GF-D8 (cell line): ENCODE data around the gene TNFAIP8L2.
"Not testable (repeated sequence)": the region's sequence is repeated elsewhere in the genome, so short reads cannot be mapped to it uniquely, and the experiment has no call there.

Source experiments
- DNase-seq: peaks from one replicate; lab custom pipeline; 2025; lab: John Stamatoyannopoulos, UW

The TNFAIP8L2 gene

DNA sequence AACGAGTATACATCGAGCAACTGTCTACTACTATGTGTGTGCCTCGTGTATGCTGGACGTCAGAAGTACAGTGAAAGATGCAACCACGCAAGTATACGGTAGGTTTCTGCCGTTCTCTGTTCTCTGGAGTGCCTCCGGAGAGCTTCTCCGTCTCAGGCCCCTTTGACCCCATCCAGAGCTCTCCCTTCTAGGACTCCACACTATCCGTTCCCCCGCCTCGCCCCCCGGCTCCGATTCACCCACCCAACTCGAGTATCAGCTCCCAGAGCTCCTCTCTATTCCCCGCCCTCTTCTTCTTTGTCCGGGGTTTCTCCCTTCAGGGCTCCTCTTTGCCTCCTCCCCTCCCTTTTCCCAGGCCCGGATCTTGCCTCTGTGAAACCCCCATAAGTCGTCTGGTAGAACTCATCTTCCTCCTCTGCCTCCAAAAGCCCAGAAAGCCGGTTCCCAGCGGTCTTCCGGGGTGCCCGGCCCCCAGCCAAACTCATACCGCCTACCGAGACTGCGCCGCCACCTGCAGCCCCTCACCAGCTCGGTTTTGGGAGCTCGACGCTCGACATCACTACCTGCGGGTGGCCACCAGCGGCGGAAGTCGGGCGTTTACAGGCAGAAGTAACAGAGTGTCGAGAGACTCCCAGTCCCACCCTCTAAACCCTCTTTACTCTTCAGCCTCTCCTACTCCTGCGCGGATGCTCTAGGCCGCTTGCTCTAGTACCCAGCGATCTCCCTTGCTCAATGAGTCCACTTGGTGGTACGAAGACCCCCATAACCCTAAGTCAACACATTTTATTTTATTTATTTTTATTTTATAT, 33.4 kb downstream of the TNFAIP8L2 start, which contains the start of gene VPS72:
TSS of gene VPS72 (minus strand) at position 561 of the 809 bp plus-strand sequence. CDS start at position 485, 76 bp downstream.
- peak; percentile 81 for DNase-seq

DNA sequence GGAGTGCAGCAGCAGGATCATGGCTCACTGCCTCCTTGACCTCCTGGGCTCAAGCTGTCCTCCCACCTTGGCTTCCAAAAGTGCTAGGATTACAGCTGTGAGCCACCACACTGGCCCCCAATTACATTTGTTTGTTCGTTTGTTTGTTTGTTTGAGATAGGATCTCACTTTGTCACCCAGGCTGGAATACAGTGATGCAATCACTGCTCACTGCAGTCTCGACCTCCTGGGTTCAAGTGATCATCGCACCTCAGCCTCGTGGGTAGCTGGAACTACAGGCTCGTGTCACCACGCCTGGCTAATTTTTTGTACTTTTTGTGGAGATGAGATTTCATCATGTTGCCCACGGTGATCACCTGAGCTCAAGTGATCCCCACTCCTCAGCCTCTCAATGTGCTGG, 35.6 kb downstream of the TNFAIP8L2 start:
- DNase-seq: no peak

DNA sequence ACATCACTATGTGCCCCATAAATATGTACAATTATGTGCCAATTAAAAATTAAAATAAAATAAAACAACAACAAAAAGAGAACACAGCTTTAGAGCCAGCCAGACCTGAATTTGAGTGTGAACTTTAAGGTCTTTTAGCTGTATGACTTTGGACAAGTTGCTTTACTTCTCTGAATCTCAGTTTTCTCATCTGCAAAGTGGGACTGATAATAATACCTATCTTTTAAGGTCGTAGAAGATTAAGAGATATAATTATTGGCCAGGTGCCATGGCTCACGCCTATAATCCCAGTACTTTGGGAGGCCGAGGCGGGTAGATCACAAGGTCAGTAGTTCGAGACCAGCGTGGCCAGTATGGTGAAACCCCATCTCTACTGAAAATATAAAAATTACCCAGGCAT, 36.9 kb downstream of the TNFAIP8L2 start:
- no peak for DNase-seq

DNA sequence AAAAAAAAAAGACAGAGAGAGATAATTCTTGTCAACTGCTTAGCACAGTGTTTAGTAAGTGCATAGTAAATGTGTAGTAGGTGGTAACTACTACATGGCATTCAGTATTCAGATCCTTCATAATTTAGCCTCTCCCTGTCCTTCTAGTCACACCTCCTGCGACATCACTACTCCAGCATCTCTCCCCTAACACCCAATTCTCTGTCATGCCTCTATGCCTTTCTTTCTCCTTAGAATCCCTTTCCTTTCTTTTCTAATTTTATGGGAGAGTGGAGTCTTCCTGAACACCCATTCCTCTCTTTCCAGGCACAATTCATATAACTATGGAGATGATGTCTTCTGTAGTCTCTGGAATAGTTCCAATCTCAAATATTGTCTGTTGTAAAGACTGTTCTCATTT, 37.4 kb downstream of the TNFAIP8L2 start:
- DNase-seq: no peak

DNA sequence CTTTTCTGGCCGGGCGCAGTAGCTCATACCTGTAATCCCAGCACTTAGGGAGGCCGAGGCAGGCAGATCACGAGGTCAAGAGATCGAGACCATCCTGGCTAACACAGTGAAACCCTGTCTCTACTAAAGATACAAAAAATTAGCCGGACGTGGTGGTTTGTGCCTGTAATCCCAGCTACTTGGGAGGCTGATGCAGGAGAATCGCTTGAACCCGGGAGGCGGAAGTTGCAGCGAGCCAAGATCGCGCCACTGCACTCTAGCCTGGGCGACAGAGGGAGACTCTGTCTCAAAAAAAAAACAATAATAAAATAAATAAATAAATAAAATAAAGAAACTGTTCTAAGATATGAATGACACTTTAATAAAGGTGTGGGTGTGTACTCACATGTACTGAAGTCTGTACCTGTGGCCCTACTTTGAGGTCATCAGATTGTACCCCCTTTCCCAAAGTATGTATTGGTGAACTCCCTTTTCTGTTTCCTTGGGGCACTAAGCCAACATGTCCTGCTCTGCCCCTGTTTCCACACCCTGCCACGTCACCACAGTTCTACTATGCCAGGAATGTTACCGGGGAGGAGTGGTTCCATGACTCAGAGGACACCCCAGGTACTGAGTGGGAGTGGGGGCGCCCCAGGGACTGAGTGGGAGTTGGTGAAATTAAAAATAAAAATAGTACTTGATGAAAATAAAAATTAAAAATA, 38.6 kb downstream of the TNFAIP8L2 start:
- DNase-seq: not testable (repeated sequence)

DNA sequence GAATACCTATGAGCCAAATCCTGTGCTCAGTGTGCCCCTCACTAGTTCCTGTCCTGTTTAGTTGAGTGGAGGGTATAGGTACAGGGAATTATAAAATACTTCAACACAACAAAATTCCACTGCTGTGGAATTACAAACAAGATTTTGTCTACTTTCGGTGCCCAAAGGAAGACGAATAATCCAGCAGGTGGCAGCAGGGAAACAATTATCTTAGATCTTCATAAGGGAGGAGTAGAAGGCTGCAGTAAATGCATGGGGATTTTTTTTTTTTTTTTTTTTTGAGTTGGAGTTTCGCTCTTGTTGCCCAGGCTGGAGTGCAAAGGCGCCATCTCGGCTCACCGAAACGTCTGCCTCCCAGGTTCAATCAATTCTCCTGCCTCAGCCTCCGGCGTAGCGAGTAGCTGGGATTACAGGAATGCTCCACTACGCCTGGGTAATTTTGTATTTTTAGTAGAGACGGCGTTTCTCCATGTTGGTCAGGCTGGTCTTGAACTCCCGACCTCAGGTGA, 39.9 kb downstream of the TNFAIP8L2 start:
- DNase-seq: peak; percentile 67

DNA sequence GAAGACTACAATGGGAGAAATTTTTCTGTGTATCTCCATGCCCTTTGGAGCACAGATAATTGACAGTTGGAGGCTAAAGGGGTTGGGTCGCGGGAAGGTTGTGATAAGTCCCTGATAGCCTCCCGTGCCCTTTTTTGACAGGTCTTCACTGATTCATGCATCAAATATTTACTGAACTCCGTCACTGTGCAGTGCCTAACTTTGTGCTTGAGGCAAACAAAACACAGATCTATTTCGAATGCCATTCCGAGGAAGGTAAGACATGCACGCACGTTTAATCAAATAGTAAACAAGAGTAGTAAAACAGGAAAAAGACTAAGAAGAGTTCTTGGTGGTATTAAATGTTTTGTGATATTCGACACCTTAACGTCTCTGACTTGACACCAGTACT, 41.4 kb downstream of the TNFAIP8L2 start:
- DNase-seq: no peak

DNA sequence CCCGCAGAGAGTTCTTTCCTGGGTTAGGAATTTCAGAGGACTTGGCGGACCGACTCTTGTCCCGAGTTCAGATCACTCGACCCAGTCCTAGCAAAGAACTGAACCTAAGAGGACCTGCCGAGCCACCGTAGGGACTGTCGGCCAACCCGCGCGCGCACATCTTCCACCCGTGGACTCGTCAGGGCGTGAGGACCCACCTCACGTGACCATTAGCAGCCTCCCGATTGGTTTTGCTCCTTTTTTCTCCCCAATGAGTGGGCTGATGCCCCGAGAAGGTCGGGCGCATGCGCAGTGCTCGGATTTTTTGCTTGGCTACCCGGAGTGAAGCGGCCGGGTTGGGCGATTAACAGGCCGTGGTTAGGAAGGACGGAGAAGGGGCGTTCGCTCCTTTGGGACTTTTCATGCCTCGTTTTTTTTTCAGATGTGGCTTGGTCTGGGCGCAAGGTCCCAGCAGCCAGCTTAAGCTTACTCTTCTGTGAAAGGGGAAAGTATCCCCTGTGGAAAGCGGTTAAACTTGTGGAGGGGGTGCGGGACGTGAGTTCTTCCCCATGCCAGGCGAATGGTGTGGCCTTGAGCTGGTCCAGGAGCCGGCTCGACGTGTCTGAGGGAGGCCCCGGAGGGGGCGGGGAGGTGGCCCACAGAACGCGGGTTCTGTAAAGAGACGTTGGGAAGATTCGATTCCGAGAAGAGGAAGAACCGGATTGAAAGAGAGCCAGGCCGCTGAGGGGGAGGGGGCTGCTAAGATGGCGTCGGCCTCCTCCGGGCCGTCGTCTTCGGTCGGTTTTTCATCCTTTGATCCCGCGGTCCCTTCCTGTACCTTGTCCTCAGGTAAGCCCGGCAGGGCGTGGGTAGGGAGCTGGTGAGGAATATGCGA, 42.0 kb downstream of the TNFAIP8L2 start, which contains the start of gene PIP5K1A:
TSS of gene PIP5K1A (plus strand) at position 299 of the 874 bp plus-strand sequence. CDS start at position 744, 445 bp downstream.
- DNase-seq: peak; percentile 94

DNA sequence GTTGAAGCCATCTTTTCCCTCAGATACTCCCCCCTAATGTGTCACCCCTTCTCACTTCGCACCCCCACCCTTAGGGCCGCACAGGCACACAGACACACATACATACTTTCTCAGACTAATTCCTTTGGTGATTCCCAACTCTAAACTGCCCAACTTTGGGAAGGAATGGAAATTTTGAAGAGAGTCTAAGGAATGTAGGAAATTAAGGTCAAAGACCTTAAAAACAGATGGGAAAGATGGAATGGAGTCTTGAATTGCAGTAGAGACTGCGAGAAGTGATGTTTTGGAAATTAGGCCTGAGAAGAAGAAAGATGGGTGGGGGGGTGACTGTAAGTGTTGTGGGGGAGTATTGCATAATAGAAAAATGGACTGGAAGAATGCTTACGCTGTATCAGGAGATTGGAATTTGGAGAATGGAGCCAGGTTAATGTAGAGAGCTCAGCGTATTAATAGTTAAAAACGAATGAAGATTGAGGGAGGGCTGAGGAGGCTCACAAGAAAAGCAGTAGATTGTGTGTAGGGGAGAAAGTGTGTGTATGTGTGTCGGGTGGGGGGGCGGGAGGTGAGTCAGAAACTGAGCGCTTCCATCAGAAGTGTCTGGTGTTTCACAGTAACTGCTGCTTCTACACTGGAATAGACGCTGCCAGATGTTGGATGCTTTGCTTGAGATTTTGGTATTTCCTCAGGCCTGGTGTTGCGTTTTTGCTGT, 43.6 kb downstream of the TNFAIP8L2 start:
- no peak for DNase-seq

DNA sequence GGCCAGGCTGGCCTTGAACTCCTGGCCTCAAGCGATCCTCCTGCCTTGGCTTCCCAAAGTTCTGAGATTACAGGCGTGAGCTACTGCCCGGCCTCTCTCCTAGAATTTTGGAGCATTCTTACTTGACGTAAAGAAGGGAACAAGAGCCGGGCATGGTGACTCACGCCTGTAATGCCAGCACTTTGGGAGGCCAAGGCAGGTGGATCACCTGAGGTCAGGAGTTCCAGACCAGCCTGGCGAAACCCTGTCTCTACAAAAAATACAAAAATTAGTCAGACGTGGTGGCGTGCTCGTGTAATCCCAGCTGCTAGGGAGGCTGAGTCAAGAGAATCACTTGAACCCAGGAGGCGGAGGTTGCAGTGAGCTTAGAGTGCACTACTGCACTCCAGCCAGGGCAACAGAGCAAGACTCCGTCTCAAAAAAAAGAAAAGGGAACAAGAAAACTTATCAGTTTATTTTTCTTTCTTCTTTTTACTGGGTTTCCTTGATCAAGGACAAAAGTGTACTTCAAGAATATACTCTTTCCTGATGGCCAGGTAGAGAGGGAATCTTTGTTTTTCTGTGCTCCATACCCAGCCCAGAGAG, 49.0 kb downstream of the TNFAIP8L2 start:
- not testable (repeated sequence) for DNase-seq
